SH-SY5Y (cell line): ENCODE results near the gene SLC35E1.

Source experiments
- GATA2 ChIP-seq: IDR thresholded peaks from 2 replicates; pipeline ENCODE4 v1.6.1; 2011; ENCODE audit warnings: mild to moderate bottlenecking, low read depth, low read length
- GATA3 ChIP-seq: IDR thresholded peaks from 2 replicates; pipeline ENCODE4 v1.6.1; 2011; ENCODE audit warnings: low read depth, mild to moderate bottlenecking, low read length, moderate library complexity

DNA sequence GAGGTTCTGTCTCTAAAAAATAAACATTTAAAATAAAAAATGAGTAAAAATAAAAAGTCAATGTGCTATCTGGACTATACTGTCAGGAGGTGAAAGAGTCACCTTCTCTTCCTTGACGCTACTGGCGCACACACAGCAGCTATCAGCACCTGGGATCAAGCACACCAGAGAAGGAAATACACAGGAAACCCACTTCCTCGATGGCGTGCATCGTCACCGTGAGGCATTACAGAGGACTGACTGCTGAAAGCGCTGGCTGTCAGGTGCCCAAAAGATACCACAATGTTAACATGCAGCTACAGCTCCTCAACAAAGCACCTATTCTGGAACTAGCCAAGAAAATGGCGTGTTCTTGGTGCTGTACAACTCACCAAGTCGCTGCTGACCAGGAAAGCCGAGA is 6.1 kb downstream of the SLC35E1 start:
- TF ChIP-seq GATA2 (no peak), GATA3 (no peak)
